Fibroblast of pulmonary artery (primary cell): Measurements from ENCODE around the gene SETD2.
A peak's percentile ranks its signal among the peaks of the same experiment; 100 is the strongest.
"Not testable (repeated sequence)": the region's sequence is repeated elsewhere in the genome, so short reads cannot be mapped to it uniquely, and the experiment has no call there.

ENCODE experiments used
- DNase-seq: peaks from one replicate; pipeline ENCODE4 v3.0.0-alpha.2; 2010; ENCODE audit warnings: low read depth
- H3K4me3 ChIP-seq: replicated peaks from 2 replicates; pipeline ENCODE4 v1.5.1; 2011; ENCODE audit warnings: low read depth, mild to moderate bottlenecking, control low read depth, low read length, moderate library complexity
- CTCF ChIP-seq: IDR thresholded peaks from 2 replicates; pipeline ENCODE4 v1.5.1; 2011; ENCODE audit warnings: mild to moderate bottlenecking, control low read depth, low read length, inconsistent platforms; ENCODE audit errors: missing control alignments

SETD2 gene

GRCh38 chr3:47193871-47194859, 30.3 kb upstream of the SETD2 start:
- DNase-seq, result peak; percentile 31
- H3K4me3 ChIP-seq, result no peak overlapping the region
- TF ChIP-seq CTCF, result no peak

GRCh38 chr3:47186285-47186684, 22.4 kb upstream of the SETD2 start:
- DNase-seq, result no peak
- no peak for TF ChIP-seq CTCF
- H3K4me3 ChIP-seq, result no peak overlapping the region

GRCh38 chr3:47181685-47182084, 17.8 kb upstream of the SETD2 start:
- DNase-seq, H3K4me3 ChIP-seq: not testable (repeated sequence)

- H3K4me3 ChIP-seq, DNase-seq: not testable (repeated sequence)
These were observed 16.1 kb upstream of the SETD2 start for GRCh38 chr3:47180011-47180410.

- no peak for TF ChIP-seq CTCF
- no peak for DNase-seq
- H3K4me3 ChIP-seq, result no peak overlapping the region
These were observed 12.7 kb upstream of the SETD2 start for GRCh38 chr3:47176582-47176981.

- no peak for TF ChIP-seq CTCF
- H3K4me3 ChIP-seq, result peak overlapping the region; percentile 87
These were observed 525 bp downstream of the SETD2 start for GRCh38 chr3:47163169-47164006.

GRCh38 chr3:47162697-47163168, 1.2 kb downstream of the SETD2 start:
- DNase-seq, result peak; percentile 11
- H3K4me3 ChIP-seq, result peak overlapping the region; percentile 87
- no peak for TF ChIP-seq CTCF

More at GRCh38 chr3:47163169-47164006, 525 bp downstream of the SETD2 start:
- DNase-seq, result peak; percentile 29
